ENCODE data around the gene MKKS. TPM values are rescaled to one million over a fixed set of nuclear protein-coding genes. Genes with fewer than 3 reads are reported as not detected.
A peak's percentile ranks its signal among the peaks of the same experiment; 100 is the strongest.

MKKS gene
- total RNA-seq (2014; rRNA removed; shearing (Covaris generic)), result 7.5 and 14.1 TPM in 2 replicates

DNA sequence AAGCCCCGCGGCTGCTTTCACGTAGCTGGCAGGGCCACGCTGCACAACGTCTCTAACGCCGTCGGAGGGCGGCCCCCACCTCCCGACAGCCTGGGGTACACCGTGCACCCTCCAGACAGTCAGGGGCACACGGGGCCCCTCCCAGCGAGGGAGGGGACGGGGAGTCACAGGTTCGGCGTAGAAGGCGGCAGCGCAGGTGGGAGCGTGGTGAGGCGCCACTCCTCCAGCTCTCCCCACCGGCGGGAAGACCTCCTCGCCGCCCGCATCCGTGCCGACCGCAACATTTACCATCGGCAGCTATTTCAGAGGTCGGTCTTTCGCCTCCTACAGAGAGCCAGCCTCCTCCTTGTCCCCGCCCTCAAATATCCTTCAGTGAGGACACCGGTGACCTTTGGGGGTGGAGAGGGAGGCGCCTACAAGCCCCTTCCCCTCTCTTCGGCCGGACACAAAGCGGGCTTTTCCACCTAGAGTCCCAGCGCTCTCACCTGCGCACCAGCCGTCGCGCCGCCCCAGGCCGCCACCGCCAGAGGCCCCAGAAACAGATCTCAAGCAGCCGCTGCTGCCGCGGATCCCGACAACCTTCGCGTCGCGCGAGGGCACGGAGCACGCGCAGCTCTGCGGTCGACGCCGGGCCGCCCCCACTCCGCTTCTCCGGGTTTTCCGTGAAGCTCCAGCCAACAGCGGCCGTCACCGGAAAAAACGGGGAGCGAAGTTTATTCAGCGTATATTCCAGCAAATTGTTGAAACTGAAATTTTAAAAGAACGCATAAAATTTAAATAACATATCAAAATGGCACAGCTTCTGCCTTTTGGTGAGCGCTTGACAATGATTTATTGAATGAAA lies at the start of gene MKKS:
Gene MKKS (minus strand): TSS at position 600 of the 844 bp plus-strand sequence. CDS start 20,708 bp downstream, outside the sequence.
- peak; percentile 85 for DNase-seq (ENCODE audit: low spot score)

DNA sequence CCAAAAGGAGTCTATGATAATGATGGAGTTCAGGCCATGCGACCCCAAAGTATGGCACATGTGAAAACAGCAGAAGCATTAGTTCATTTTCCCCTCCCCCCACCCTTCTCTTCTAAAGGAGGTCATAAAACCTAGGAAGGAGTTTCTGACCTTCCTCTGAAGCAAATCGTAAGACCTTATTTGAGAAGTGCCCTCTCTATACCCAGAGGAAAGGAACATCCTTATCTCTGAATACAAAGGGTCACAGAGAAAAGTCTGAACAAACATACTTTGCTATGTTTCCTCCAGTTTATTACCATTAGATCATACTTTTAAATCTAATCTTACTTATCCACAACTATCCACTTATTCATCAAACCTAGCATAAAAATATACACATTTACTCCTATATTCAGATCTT lies 49.7 kb upstream of the MKKS start:
- no peak for DNase-seq (ENCODE audit: low spot score)

DNA sequence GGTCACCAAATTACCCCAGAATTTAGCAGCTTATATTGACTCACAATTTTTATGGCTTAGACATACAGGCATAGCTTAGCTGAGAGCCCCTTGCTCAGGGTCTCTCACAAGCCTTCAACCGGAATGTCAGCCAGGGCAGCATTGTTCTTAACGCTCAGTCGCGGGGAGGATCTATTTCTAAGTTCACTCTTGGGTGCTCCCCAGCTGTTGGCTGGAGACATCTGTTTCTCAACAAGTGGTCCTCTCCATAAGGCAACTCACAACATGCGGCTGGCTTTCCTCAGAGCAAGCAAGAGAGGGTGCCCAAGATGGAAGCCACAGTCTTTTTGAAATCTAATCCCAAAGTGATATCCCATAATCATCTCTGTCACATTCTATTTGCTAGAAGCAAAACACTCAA lies 47.7 kb upstream of the MKKS start:
- DNase-seq (ENCODE audit: low spot score), result no peak

DNA sequence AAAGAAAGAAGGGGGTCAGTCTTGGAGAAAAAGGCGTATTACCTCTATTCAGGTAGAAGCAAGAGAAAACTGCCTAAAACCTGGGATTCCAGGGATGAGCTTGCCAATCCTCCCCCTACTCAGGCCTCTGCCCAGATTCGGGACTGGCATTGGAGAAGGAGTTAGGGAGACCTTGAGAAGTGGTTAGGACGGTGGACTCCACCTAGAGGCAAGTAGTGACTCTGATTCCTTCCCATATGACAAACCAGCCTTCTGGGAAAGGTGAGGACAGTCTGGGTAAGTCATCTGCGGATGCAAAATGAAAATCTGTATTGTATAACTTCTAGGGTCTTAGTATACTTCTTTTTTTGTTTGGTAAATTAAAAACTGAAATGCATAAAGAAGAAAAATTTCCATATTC lies 44.9 kb upstream of the MKKS start:
- no peak for DNase-seq (ENCODE audit: low spot score)

DNA sequence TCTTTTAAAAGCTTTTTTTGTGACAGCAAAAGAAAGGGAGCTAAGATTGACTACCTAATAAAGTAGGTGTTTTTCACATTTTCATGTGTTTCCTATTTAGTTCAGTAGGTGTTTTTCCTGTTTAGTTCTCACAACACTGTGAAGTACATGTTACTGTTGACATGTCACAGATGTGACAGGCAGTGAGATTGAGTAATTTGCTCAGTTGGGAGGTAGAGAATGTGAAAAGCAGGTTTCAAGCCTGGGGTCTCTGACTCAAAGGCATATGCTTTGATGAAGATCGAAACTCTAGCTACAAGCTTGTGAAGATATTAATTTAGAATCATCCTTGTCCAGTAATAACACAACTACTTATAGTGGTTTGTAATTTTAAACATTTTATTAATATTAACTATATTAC lies 44.2 kb upstream of the MKKS start:
- no peak for DNase-seq (ENCODE audit: low spot score)

DNA sequence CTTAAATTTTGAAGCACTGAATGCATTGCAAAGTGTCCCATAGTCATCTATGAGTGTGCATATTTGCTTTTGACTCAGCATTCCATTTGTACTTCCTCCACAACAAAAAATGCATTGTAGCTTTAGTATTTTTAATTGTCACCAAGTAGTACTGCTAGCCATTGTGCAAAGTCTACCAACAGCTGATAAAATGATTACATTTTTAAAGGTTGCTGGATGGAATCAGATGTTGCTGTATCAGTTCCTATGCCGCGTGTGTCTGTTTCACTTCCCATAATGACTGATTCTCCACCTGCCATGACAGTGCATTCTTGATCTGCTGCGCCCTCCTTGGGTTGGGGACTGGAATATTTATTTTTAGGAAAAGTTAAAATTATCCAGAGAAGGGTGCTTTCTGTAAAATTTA lies 42.3 kb upstream of the MKKS start:
- DNase-seq (ENCODE audit: low spot score), result no peak

DNA sequence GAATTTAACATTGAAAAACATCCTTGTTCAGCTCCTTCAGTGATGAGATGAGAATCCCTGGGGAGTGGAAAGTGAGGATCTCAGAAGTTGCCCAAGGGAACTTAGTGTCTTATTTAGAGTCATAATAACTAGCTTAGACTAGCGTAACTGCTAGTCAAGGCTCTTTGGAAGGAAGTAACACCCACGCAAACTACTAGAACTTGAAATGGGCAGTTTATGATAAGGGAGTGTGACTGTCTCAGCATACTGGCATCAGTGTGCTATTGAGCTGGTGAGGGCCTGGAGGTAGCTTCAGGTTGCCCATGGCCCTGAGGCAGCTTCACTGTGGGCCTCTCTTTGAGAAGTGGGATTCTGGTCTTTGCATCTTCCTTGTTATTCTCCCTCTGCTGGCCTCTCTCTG lies 41.2 kb upstream of the MKKS start:
- no peak for DNase-seq (ENCODE audit: low spot score)

DNA sequence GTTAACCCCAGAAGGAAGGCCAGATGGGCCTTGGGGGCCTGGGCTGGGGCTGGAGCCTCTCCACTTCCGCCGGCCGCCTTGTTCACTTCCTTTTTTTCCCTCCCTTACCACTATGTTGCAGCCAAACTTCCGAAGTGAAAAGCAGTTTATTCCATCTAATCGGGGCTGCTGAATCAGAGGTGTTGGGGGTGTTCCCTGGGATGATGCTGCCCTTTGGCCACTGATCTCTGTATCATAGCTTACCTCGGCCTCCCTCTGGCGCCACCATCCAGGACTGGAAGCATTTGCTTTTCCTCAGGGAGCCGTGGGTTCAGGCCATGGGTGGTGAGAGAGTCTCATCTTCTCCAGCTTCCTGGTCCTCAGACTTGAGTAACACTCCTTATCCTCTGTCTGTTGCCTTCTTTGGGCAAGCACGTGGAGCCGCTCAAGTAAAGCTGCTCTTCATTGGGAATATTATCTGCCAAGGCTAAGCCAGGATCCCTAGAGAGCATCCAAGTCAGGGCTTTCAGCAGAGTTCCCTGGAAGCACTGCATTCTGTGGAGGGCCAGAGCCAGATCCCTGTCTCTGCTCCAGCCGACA lies 40.7 kb upstream of the MKKS start:
- no peak for DNase-seq (ENCODE audit: low spot score)

DNA sequence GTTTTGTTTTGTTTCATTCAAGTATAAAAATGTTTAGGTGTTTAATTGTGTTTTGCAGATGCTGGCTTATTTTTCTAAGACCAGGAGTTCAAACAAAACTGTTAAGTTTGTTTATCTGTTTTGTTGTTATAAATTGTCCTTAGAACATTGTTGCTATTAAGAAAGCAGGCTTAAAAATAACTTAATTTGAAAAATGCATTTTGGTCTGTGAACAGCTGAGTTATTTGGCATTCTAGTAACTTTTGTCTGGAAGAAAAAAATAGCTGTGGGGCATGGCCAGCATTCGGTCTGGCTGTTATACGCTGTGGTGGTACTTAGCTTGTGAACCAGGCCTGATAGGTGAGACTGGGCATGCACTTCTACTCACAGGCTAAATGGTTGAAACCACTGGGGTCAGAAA lies 38.8 kb upstream of the MKKS start:
- DNase-seq (ENCODE audit: low spot score), result no peak

DNA sequence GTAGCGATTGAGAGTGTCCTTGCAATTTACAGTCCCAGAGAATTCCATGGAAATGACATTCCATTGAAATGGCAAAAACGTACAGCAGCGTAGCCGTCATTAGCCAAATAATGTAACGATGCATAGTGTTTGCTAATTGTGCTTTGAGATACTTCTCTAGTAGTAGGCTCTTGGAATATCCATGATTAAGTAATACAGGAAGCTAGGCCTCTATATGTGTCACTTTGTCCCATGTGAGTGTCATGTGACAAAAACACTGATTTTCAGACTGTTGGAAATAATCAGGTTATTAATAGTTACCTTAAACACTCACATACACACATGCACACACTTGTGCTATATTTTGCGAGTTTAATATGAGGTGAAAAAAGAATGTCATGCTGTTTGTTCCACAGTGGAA lies 36.3 kb upstream of the MKKS start:
- DNase-seq (ENCODE audit: low spot score), result no peak

DNA sequence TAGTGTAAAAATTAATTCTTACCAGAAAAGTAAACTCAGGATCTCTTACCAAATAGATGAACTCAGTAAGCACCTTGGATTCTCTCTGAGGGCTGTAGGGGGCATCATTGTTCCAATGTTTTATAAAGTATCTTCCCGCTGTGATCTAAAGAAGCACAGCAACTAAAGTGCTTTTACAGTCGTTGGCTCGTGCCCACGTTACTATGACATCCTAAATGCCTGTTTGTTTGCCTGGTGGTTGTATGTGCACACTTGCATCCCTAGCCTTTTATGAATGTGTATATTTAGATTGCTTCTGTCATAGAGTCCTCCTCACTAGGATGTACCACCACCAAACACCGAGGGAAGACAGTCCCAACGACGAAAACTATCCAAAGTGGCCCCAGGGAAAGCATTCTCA lies 35.6 kb upstream of the MKKS start:
- peak; percentile 65 for DNase-seq (ENCODE audit: low spot score)

DNA sequence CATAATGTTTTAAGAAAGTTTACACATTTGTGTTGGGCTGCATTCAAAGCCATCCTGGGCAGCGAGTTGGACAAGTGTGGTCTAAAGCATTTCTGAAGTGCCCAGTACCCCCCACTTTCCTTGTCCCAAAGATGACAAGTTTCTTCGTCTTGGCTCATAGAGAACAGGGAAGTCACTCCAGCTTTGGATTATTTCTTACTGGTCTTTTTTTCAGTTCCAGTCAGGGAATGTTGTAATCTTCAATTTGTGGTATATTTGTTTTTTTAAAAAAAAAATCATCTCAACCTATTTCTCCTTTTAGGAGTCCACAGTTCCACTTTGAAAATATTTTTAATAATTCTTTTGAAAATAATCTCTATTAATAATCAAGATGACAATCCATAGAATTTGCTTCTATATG lies 35.0 kb upstream of the MKKS start:
- no peak for DNase-seq (ENCODE audit: low spot score)

DNA sequence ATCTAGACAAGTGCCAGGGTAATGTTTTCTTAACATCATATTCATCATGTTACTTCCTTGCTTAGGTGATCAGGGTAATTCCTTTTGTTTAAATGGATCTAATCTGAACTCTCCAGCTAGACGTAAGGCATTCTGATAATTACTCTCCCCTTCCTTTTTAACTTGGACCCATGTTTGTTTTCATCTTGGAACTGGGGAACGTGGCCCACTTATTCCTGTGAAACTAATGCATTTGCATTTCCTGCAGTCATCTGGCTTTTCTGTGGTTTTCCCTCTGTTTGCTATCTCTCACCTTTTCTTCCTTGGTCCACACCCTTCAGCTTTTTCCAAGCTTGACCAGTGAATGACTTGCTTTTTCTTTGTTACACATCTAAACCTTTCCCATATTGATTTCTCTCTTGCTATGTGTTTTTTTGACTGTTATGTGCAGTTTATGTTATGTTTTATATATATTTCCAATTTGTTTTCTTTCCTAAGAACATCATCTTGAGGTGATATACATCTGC lies 34.4 kb upstream of the MKKS start:
- no peak for DNase-seq (ENCODE audit: low spot score)

DNA sequence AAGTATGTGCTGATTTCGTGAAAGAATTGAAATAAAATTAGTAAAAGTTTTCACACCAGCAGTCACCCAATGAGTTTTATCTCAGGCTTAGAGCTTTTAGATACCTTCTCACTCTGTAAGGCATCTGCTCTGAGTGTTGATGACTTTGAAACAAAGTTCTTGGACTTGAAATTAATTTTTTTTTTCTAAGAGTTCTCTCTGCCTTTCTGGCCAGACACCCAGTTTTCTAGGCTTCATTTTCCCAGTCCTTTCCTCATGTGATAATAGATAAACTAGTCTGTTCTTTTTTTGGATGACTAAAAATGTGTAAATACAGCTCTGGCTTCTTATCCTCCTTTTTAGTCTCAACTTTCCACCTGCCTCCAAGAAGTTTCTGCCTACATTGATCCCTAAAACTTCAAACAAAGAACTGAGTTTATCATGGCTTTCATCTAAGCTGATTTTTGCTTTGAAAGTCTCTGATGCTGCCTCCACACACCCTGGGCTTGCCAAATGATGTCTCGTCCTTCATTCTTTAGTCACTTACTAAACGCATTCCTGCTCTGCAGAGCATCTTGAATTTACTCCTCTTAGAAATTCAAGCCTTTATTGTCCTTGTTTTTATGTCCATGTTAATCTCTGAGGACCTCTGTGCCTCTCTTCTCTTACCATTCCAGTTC lies 33.8 kb upstream of the MKKS start:
- DNase-seq (ENCODE audit: low spot score), result no peak

DNA sequence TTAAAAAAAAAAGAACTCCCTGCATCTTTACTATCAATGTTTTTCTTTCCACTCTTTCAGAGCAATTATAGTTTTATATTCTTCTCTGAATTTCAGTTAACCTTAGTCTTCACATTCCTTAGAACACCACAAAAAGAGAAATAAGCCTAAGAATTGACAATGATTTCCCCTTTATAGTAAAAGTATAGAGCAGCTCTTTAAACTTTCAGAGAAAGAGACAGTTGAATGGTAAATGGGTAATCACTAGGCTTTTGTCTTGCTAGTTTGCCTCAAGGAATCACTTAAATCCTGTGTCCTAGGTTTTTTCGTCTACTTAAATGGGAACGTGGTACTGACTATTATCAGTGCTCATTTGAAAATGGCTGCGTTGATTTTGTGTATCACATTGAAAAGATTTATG lies 32.8 kb upstream of the MKKS start:
- no peak for DNase-seq (ENCODE audit: low spot score)

DNA sequence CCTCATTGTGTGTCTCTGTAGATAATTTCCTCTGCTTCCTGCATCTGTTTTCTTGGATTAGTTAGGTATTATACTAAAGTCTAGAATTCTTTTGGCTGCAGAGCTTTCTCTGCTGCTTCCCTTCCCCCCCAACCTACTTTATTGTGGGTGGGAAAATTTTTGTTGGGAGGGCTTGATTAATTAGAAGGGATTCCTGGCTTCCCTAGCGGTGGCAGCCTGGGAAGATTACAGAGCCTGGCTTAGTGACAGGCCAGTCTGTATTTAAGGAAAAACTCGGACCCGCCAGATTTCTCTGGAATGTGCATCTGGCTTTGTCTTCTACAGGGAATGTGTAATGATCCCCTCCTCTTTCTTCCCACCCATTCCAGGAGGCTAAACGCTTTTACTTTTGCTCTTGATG lies 32.3 kb upstream of the MKKS start:
- DNase-seq (ENCODE audit: low spot score), result no peak

DNA sequence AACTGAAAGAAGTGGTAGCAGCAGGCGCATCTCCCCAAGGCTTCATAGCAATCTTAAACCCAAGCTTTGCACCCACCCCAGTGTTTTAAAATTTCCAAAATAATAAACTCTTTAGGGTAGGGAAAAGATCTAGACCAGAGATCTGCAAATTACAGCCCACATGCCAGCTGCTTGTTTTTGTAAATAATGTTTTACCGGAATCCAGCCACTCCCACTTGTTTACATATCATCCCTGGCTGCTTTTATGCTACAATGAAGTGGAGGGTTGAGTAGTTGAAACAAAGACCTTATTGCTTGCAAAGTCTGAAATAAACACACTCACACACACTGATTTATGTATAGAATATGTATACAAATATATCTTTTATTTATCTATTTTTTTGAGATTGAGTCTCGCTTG lies 31.1 kb upstream of the MKKS start:
- no peak for DNase-seq (ENCODE audit: low spot score)

DNA sequence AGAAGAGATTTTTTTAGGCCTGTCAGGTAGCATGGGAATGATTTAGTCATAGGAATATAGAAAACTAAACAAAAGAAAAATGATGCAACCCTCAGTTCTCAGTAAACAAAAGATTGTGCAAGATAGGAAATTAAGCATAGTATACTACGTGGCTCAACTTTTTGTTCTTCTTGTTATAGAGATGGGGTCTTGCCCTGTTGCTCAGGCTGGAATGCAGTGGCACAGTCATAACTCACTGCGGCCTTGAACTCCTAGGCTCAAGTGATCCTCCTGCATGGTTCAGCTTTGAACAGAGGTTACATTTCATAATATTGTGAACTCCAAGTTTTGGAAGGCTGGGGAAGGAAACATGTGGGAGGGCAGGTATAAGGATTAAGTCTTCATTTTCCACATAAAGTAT lies 29.6 kb upstream of the MKKS start:
- no peak for DNase-seq (ENCODE audit: low spot score)

DNA sequence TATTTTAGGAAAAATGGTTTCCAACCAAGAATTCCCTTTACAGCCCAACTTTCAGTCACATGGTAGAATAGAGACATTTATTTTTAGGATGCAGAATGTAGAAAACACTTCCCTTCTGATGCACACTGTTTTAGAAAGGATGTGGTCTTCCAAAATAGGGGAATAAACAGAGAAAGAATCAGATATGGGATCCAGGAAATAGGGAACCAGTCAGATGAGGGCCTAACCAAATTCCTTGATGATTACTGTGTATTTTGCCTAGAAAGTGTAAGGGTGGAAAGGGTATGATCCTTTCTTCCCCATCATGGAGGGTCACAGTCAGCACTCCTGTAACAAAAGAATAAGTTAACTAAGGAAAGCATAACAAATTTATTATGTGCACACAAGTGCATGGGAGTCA lies 28.5 kb upstream of the MKKS start:
- DNase-seq (ENCODE audit: low spot score), result no peak

DNA sequence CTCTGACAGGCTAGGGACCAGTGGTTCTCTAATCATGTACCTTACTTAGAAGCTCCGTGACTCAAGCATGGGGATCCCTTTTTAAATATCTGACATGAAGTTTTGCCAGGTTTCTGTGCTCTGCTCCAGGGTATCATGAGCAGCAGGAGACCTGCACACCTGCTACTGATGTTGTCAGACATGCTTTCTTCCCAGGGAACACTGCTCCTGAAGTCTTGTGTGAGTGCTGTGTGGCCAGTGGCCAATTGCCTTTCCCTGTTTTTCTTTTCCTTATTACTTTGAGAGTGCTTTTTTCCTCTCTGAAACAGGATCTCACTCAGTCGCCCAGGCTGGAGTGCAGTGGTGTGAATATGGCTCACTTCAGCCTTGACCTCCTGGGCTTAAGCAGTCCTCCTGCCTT lies 27.5 kb upstream of the MKKS start:
- no peak for DNase-seq (ENCODE audit: low spot score)

DNA sequence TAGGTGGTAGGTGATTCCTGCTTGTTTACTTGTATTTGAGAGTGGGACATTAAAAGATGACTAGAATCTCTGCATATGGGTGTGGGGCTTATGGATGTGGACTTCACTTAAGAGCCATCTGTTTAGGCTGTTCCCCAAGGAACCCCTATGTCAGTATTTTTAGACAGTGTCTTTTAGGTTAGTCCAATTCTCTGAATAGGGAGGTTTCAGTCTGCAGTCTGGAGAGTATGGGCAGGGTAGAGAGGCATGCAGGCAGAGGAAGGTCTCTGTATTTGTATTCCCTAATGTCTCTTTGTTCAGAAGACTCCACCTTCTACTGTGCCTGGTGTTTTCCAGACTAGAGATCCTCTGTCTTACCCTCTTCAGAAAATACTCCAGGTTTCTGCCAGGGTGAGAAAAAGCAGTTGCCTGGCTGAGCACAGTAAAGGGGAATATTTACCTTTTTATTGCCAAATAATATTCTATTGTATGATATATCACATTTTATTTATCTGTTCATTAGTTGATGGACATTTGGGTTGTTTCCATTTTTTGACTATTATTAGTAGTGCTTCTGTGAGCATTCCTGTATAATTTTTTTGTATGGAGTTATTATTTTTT lies 20.2 kb upstream of the MKKS start:
- DNase-seq (ENCODE audit: low spot score), result no peak

DNA sequence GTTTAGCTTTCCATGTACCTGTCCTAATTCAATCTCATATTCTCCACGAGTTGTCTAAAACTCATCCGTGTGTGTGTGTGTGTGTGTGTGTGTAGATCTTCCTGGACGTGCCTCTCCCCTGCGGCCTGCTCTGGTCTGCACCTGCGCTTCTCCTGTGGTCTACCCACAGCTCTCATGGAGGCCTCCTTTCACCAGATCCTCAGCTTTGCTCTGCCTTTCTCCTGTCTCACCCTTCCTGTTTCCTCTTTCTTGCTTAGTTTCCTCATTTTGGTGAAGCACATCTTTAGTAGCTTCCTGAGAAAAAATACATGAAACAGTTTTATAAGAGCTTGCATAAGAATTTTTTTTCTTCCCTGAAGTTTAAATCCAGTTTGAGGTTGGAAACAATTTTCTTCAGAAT lies 19.2 kb upstream of the MKKS start:
- DNase-seq (ENCODE audit: low spot score), result no peak

DNA sequence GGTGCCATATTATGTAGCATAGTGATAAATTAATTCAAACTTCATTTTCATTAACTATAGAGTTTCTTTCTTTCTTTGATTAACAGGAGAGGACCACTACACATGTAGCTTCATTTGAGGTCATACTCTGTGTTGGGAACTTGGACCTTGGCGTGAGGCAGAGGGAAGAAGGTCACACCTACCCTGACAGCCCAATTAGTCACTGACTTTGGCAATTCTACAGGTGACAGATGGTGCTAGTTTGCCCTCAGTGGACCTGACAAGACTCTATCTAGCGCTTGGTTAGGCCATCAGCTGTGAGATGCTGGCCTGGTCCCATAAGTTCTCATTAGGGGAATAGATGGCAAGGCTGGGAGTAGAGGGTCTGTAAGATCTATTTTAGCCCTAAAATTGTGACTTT lies 15.2 kb upstream of the MKKS start:
- DNase-seq (ENCODE audit: low spot score), result no peak
